ENCODE measurements around the gene CCDC200.
"Not testable (repeated sequence)": the region's sequence is repeated elsewhere in the genome, so short reads cannot be mapped to it uniquely, and the experiment has no call there.

The CCDC200 gene

GRCh38 chr17:43228020-43228782, at the start of gene CCDC200:
Gene CCDC200, minus strand, starts transcription at chr17:43228623. Its CDS starts 69 bp downstream, at chr17:43228554.
- H3K9me3 Mint-ChIP-seq; H3K27ac Mint-ChIP-seq; H3K4me3 Mint-ChIP-seq; H3K4me1 Mint-ChIP-seq (ENCODE audit: low read depth); DNase-seq; H3K27me3 Mint-ChIP-seq: not testable (repeated sequence)
- peaks cover 14% of the 10 kb centered on the region for H3K36me3 Mint-ChIP-seq (ENCODE audit: low read depth)

- H3K4me3 Mint-ChIP-seq; H3K27me3 Mint-ChIP-seq; H3K27ac Mint-ChIP-seq; H3K4me1 Mint-ChIP-seq (ENCODE audit: low read depth); H3K36me3 Mint-ChIP-seq (ENCODE audit: low read depth); DNase-seq; H3K9me3 Mint-ChIP-seq: not testable (repeated sequence)
These were observed 44.5 kb upstream of the CCDC200 start for GRCh38 chr17:43272914-43273313.

- not testable (repeated sequence) for H3K9me3 Mint-ChIP-seq; H3K27ac Mint-ChIP-seq; DNase-seq; H3K36me3 Mint-ChIP-seq (ENCODE audit: low read depth); H3K27me3 Mint-ChIP-seq; H3K4me3 Mint-ChIP-seq; H3K4me1 Mint-ChIP-seq (ENCODE audit: low read depth)
These were observed 44.1 kb upstream of the CCDC200 start for GRCh38 chr17:43272483-43272882.

- H3K27ac Mint-ChIP-seq; H3K36me3 Mint-ChIP-seq (ENCODE audit: low read depth); H3K4me1 Mint-ChIP-seq (ENCODE audit: low read depth); H3K27me3 Mint-ChIP-seq; H3K4me3 Mint-ChIP-seq; DNase-seq; H3K9me3 Mint-ChIP-seq: not testable (repeated sequence)
These were observed 42.4 kb upstream of the CCDC200 start for GRCh38 chr17:43270552-43271504.

GRCh38 chr17:43246456-43246855, 18.0 kb upstream of the CCDC200 start:
- not testable (repeated sequence) for H3K36me3 Mint-ChIP-seq (ENCODE audit: low read depth); H3K4me1 Mint-ChIP-seq (ENCODE audit: low read depth); H3K27ac Mint-ChIP-seq; H3K9me3 Mint-ChIP-seq; DNase-seq; H3K4me3 Mint-ChIP-seq; H3K27me3 Mint-ChIP-seq

GRCh38 chr17:43240596-43241352, 12.4 kb upstream of the CCDC200 start:
- not testable (repeated sequence) for H3K4me3 Mint-ChIP-seq; H3K27me3 Mint-ChIP-seq; H3K9me3 Mint-ChIP-seq; H3K4me1 Mint-ChIP-seq (ENCODE audit: low read depth); H3K36me3 Mint-ChIP-seq (ENCODE audit: low read depth); H3K27ac Mint-ChIP-seq; DNase-seq

GRCh38 chr17:43239597-43239996, 11.2 kb upstream of the CCDC200 start:
- H3K4me1 Mint-ChIP-seq (ENCODE audit: low read depth); H3K36me3 Mint-ChIP-seq (ENCODE audit: low read depth); H3K4me3 Mint-ChIP-seq; H3K27ac Mint-ChIP-seq; H3K27me3 Mint-ChIP-seq; DNase-seq; H3K9me3 Mint-ChIP-seq: not testable (repeated sequence)

GRCh38 chr17:43233877-43234276, 5.5 kb upstream of the CCDC200 start, which contains the start of gene RNU2-1:
Gene RNU2-1, minus strand, starts transcription at chr17:43233977.
- not testable (repeated sequence) for H3K36me3 Mint-ChIP-seq (ENCODE audit: low read depth); DNase-seq; H3K4me1 Mint-ChIP-seq (ENCODE audit: low read depth); H3K4me3 Mint-ChIP-seq; H3K9me3 Mint-ChIP-seq; H3K27me3 Mint-ChIP-seq
- peak within 1 kb of the TSS; percentile 69 for H3K27ac Mint-ChIP-seq

- H3K4me1 Mint-ChIP-seq (ENCODE audit: low read depth); H3K36me3 Mint-ChIP-seq (ENCODE audit: low read depth); H3K4me3 Mint-ChIP-seq; DNase-seq; H3K9me3 Mint-ChIP-seq; H3K27me3 Mint-ChIP-seq: not testable (repeated sequence)
- H3K27ac Mint-ChIP-seq, result peak overlapping the region; percentile 69
These were observed 4.8 kb upstream of the CCDC200 start for GRCh38 chr17:43233263-43233662.

GRCh38 chr17:43232021-43232699, 3.7 kb upstream of the CCDC200 start:
- not testable (repeated sequence) for H3K36me3 Mint-ChIP-seq (ENCODE audit: low read depth); H3K9me3 Mint-ChIP-seq; H3K27me3 Mint-ChIP-seq; DNase-seq; H3K4me3 Mint-ChIP-seq; H3K27ac Mint-ChIP-seq; H3K4me1 Mint-ChIP-seq (ENCODE audit: low read depth)

- H3K27ac Mint-ChIP-seq; DNase-seq; H3K36me3 Mint-ChIP-seq (ENCODE audit: low read depth); H3K4me1 Mint-ChIP-seq (ENCODE audit: low read depth); H3K9me3 Mint-ChIP-seq; H3K4me3 Mint-ChIP-seq; H3K27me3 Mint-ChIP-seq: not testable (repeated sequence)
These were observed 3.0 kb upstream of the CCDC200 start for GRCh38 chr17:43231205-43232020.

GRCh38 chr17:43226393-43226792, 2.0 kb downstream of the CCDC200 start:
- H3K27me3 Mint-ChIP-seq, result no peaks in the 10 kb centered on the region
- peaks cover 3% of the 10 kb centered on the region for H3K4me1 Mint-ChIP-seq (ENCODE audit: low read depth)
- no peak overlapping the region for H3K4me3 Mint-ChIP-seq
- no peak for DNase-seq
- no peaks in the 10 kb centered on the region for H3K9me3 Mint-ChIP-seq
- H3K27ac Mint-ChIP-seq, result no peak overlapping the region
- peaks cover 14% of the 10 kb centered on the region for H3K36me3 Mint-ChIP-seq (ENCODE audit: low read depth)

GRCh38 chr17:43224146-43224705, 4.2 kb downstream of the CCDC200 start:
- Mint-ChIP-seq H3K27me3 (no peaks in the 10 kb centered on the region), H3K9me3 (no peaks in the 10 kb centered on the region), H3K36me3 (ENCODE audit: low read depth) (peaks cover 21% of the 10 kb centered on the region), H3K4me1 (ENCODE audit: low read depth) (peaks cover 3% of the 10 kb centered on the region), H3K4me3 (no peak overlapping the region), H3K27ac (no peak overlapping the region)
- DNase-seq, result no peak
